Chondrocyte (in vitro differentiated cells): Measurements from ENCODE around the gene UBAP2. TPM values are rescaled to one million over a fixed set of nuclear protein-coding genes. Genes with fewer than 3 reads are reported as not detected.

Source experiments
- DNase-seq: peaks from one replicate; pipeline ENCODE4 v3.0.0; 2021; ENCODE audit warnings: mixed read lengths, low spot score
- H3K27ac Mint-ChIP-seq: one replicate; pipeline ENCODE4 v1.8.0; 2021; ENCODE audit warnings: mild to moderate bottlenecking, moderate library complexity, mixed read lengths; ENCODE audit not compliant: unreplicated experiment
- H3K27me3 Mint-ChIP-seq: 2 replicates; pipeline ENCODE4 v1.8.0; 2021; ENCODE audit warnings: low read depth, mixed read lengths
- H3K36me3 Mint-ChIP-seq: 2 replicates; pipeline ENCODE4 v1.8.0; 2021; ENCODE audit warnings: low read depth, mixed read lengths
- H3K4me1 Mint-ChIP-seq: 2 replicates; pipeline ENCODE4 v1.8.0; 2021; ENCODE audit warnings: low read depth, mild to moderate bottlenecking, mixed read lengths
- H3K4me3 Mint-ChIP-seq: one replicate; pipeline ENCODE4 v1.8.0; 2021; ENCODE audit warnings: mild to moderate bottlenecking, moderate library complexity, mixed read lengths; ENCODE audit not compliant: unreplicated experiment
- H3K9me3 Mint-ChIP-seq: 2 replicates; pipeline ENCODE4 v1.8.0; 2021; ENCODE audit warnings: low read depth, mixed read lengths
- total RNA-seq: library from RNA; stranded (reverse); gene quantifications from 3 replicates; pipeline ENCODE4 v1.2.1, GENCODE V29; 2021
- TF ChIP-seq, protein P1 (sequence below): fragments of 200-600 bp; sonication (generic); IDR thresholded peaks from 2 replicates; pipeline ENCODE4 v1.5.0; 2021; ENCODE audit warnings: antibody characterized with exemption, mild to moderate bottlenecking, moderate library complexity

Gene UBAP2
- total RNA-seq, 1 donor from 2014 or later: 56.3 TPM

DNA sequence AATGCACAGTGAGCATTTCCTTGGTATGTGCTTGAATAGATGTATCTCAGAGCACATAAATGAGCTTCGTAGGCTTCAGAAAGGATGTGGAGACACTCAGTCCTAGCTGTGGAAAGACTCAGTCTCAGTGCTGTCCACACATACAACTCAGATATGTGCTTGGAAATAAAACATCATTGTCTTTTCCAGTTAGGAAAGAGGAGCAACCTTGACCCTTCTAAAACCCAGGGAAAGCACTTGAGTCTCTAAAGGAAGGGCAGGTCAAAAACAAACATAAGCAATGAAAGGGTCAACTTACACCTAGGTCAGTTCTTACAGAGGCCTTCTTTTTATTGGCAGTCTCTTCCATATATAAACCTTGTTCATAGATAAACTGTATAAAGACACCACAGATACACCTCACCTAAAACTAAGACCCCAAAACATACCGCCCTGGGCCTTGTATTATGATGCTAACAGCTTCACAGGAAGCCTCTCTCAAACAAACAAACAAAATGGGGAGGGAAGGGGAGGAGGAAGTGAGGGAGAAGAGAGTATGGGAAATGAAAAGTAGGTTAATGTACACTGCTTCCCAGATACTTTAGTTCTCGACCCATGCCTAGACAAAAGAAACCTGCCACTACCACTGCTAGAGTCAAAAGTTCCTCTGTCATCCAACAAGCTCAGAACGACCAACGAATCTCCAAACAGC, 114.4 kb downstream of the UBAP2 start:
- no peak for DNase-seq
- Mint-ChIP-seq H3K9me3 (no peaks in the 10 kb centered on the region), H3K4me1 (peaks cover 3% of the 10 kb centered on the region), H3K36me3 (peaks cover 45% of the 10 kb centered on the region), H3K4me3 (no peak overlapping the region), H3K27me3 (no peaks in the 10 kb centered on the region), H3K27ac (no peak overlapping the region)
- TF ChIP-seq, protein P1, sequence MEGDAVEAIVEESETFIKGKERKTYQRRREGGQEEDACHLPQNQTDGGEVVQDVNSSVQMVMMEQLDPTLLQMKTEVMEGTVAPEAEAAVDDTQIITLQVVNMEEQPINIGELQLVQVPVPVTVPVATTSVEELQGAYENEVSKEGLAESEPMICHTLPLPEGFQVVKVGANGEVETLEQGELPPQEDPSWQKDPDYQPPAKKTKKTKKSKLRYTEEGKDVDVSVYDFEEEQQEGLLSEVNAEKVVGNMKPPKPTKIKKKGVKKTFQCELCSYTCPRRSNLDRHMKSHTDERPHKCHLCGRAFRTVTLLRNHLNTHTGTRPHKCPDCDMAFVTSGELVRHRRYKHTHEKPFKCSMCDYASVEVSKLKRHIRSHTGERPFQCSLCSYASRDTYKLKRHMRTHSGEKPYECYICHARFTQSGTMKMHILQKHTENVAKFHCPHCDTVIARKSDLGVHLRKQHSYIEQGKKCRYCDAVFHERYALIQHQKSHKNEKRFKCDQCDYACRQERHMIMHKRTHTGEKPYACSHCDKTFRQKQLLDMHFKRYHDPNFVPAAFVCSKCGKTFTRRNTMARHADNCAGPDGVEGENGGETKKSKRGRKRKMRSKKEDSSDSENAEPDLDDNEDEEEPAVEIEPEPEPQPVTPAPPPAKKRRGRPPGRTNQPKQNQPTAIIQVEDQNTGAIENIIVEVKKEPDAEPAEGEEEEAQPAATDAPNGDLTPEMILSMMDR: no peak

DNA sequence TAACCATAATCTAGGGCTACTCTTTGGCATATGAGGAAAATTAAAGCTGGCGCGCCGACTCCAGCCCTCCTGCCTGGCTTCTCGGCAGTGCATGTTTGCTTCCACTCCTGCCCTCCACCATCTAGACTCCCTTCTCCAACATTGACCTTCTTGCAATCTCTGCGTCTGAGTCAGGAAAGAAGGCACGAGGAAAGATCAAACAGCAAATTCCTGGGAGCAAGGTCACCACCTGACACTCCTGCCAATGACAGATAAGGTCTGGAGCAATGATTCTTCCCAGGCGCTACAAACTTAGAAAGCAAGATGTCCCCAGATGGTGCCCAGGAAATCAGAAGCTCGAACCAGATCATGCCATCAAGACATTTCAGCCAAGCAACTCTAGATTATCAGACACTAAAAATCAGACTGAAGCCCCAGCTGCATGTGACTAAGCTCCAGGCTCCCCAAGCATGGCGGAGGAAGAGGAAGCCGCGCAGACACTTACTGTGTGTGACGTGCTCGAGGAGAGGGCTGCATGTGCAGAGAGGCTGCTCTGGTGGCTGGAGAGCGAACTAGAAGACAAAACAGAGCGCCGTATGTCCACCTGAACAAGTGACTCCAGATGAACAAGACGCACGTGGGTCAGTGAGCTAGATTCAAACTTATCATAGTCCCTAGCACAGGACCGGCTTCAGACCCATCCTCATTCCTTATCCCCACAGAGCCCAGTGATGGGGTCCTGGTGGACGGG, 116.4 kb downstream of the UBAP2 start:
- no peaks in the 10 kb centered on the region for H3K9me3 Mint-ChIP-seq
- peaks cover 44% of the 10 kb centered on the region for H3K36me3 Mint-ChIP-seq
- H3K4me1 Mint-ChIP-seq: no peaks in the 10 kb centered on the region
- peak overlapping the region; percentile 42 for H3K27ac Mint-ChIP-seq
- DNase-seq: no peak
- TF ChIP-seq, protein P1: no peak
- H3K4me3 Mint-ChIP-seq: no peak overlapping the region
- H3K27me3 Mint-ChIP-seq: no peaks in the 10 kb centered on the region

DNA sequence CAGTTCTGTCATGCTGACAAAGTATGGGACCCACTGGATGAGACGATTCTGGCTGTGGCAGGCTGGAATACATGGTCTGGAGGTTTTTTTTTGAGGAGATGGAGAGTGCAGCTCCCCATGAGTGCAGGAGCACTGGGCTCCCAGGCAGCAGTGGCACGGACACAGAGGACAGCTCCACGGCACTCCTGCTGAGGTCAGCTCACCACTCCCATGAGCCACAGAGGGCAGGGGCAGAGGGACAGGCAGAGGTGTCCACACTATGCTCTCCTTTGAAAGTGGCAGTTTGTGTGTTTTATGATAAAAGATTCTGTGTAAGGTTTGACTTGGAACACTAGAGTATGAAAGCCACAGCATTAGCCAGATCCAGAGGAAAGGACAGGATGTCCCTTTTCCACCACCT, 117.4 kb downstream of the UBAP2 start:
- TF ChIP-seq, protein P1: no peak
- peaks cover 41% of the 10 kb centered on the region for H3K36me3 Mint-ChIP-seq
- H3K4me1 Mint-ChIP-seq: no peaks in the 10 kb centered on the region
- no peak overlapping the region for H3K27ac Mint-ChIP-seq
- DNase-seq: no peak
- no peaks in the 10 kb centered on the region for H3K9me3 Mint-ChIP-seq
- no peaks in the 10 kb centered on the region for H3K27me3 Mint-ChIP-seq
- H3K4me3 Mint-ChIP-seq: no peak overlapping the region

DNA sequence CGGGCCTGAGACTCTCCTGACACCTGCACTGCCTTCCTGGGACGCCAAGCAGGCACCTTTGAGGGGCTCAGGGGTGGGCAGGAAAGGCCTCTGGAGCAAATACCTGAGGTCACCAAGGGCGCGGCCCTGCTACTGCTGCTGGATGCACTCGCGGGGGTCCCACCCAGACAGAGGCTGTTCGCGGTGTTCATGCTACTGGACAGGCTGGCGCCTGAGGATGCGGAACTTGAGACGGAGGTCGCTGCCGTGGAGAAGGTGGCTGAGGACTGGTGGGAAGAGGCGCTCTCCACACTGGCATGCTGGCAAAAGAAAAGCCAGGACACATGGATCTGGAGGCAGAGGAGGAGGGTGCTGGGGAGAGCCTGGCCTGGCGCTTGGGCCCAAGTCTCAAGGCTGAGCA, 121.0 kb downstream of the UBAP2 start:
- TF ChIP-seq, protein P1: no peak
- peaks cover 32% of the 10 kb centered on the region for H3K36me3 Mint-ChIP-seq
- no peak overlapping the region for H3K4me3 Mint-ChIP-seq
- H3K27ac Mint-ChIP-seq: peak overlapping the region; percentile 5
- no peaks in the 10 kb centered on the region for H3K9me3 Mint-ChIP-seq
- H3K27me3 Mint-ChIP-seq: no peaks in the 10 kb centered on the region
- no peak for DNase-seq
- peaks cover 7% of the 10 kb centered on the region for H3K4me1 Mint-ChIP-seq

DNA sequence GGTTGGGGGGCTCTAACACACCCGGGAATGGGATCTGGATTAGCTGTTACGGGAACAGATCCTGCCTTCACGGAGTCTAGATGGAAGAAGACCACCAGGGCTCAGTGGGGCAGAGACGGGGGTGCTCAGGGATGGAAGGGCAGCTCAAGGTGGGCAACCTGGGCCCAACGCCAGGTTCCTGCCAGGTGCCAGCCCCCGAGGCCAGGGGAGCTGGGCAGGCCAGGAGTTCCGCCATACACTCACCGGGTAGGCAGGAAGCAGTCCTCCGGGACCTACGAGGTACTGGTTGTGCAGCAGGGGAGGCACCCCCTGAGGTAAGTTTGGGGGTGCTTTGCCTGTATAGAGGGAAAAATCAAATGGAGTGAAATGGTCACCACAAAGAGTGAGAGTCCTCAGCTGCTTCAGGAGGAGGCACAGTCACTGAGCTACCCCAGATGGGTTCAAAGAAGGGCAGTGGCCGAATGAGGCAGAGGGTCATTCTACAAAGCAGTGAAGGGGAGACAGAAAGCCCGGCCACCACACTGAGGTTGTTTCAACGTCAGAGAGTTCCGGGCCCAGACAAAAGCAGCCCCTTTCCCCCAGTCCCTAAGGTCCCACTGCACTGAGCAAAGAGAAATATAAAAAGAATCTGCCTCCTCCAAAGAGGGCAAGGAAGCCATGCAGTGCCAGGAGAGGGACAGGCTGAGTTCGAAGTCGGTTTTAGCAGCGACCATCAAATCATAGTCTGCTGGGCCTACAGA, 121.8 kb downstream of the UBAP2 start:
- H3K4me3 Mint-ChIP-seq: no peak overlapping the region
- no peaks in the 10 kb centered on the region for H3K9me3 Mint-ChIP-seq
- H3K4me1 Mint-ChIP-seq: peaks cover 7% of the 10 kb centered on the region
- TF ChIP-seq, protein P1: no peak
- no peak for DNase-seq
- no peak overlapping the region for H3K27ac Mint-ChIP-seq
- H3K27me3 Mint-ChIP-seq: no peaks in the 10 kb centered on the region
- peaks cover 24% of the 10 kb centered on the region for H3K36me3 Mint-ChIP-seq
